Measurements from ENCODE around the gene SRBD1.

The SRBD1 gene

DNA sequence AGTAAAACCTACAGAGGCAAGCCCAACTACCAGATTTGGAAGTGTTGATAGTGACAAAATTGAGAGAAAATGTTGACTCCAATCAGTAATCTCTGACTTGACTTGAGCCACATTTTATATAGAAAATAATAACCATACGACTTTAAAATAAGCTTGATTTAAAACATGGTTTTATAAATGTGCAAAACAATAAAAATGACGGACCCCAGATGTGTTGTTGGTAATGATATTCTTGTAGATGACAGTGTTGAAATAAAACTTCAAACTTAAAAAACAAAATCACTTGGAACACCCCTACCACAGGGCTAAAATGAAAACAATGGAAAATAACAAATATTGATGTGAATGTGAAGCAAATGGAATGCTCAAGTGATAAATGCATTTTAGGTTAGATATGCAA lies 188.1 kb downstream of the SRBD1 start:
- H2BK120ac ChIP-seq (ENCODE audit: low read depth, low read length), result no peak overlapping the region
- WGBS, result no CpG with 5 or more reads among the region's 2 CpGs

DNA sequence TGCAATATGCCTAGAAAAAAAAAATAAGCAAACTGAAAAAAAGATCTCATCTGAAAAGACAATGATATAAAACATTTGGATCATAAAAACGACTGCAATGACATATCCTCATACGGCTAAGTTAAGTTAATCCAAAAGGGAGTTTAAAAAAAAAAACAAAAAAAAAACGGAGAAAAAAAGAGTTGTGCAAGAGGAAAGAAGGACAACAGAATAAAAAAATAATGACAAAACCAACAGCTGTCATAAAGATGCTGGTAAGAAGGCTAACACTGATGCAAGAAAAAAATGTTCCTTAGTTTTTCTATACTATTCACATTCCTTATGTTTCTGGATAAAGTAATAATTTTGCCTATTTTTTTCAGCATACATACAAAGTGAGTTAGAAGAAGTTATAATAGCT lies 192.5 kb downstream of the SRBD1 start:
- Histone ChIP-seq H3K27ac (ENCODE audit: low read length, poor library complexity, severe bottlenecking) (no peak overlapping the region), H3K36me3 (ENCODE audit: control insufficient read depth in 1 of 2, insufficient read depth in 2 of 2, low read depth in 1 of 2, low read length in 2 of 2) (peaks cover 0 to 19% of the 10 kb centered on the region in 2 experiments), H3K79me1 (replicated peaks; ENCODE audit: low read length, poor library complexity, severe bottlenecking) (peaks cover 1% of the 10 kb centered on the region), H2AK5ac (ENCODE audit: low read length, severe bottlenecking) (no peak overlapping the region), H3K4me2 (ENCODE audit: low read length, poor library complexity, severe bottlenecking) (no peak overlapping the region), H2BK15ac (ENCODE audit: low read depth, poor library complexity, severe bottlenecking) (no peak overlapping the region), H4K8ac (ENCODE audit: low read length) (no peak overlapping the region), H2BK12ac (ENCODE audit: low read length in 2 of 2) (no peak overlapping the region), H3K9me3 (ENCODE audit: control insufficient read depth, low read length) (no peaks in the 10 kb centered on the region), H3K27me3 (ENCODE audit: control insufficient read depth in 1 of 2, insufficient read depth in 1 of 2, low read length in 2 of 2) (no peaks in the 10 kb centered on the region), H2BK120ac (ENCODE audit: low read depth, low read length) (no peak overlapping the region), H2BK5ac (ENCODE audit: low read depth, low read length, poor library complexity, severe bottlenecking) (no peak overlapping the region), H3K4me1 (ENCODE audit: control insufficient read depth, insufficient read depth, low read depth, low read length) (peaks cover 1% of the 10 kb centered on the region), H3K23ac (ENCODE audit: low read length in 2 of 2) (no peak overlapping the region), H3K14ac (ENCODE audit: low read length in 2 of 2) (no peak overlapping the region), H3K4me3 (ENCODE audit: insufficient read depth in 1 of 2, low read depth in 1 of 2, low read length in 2 of 2) (no peak overlapping the region), H3K4ac (ENCODE audit: low read depth in 1 of 2, low read length in 2 of 2) (no peak overlapping the region), H3K18ac (ENCODE audit: low read depth in 1 of 2, low read length in 2 of 2) (no peak overlapping the region), H3K9ac (ENCODE audit: low read length) (no peak overlapping the region), H4K91ac (ENCODE audit: low read length) (no peak overlapping the region), H2AFZ (ENCODE audit: low read depth, low read length) (no peak overlapping the region)
- 100% methylated on average over 3 of the region's 3 CpGs for WGBS
- no peak for DNase-seq

More for the DNA sequence above, 188.1 kb downstream of the SRBD1 start:
- no peak overlapping the region for H2AK5ac ChIP-seq (ENCODE audit: low read length, severe bottlenecking)
- DNase-seq, result no peak
- H2AFZ ChIP-seq (ENCODE audit: low read depth, low read length), result no peak overlapping the region
- no peak overlapping the region for H4K8ac ChIP-seq (ENCODE audit: low read length)
- no peak overlapping the region for H3K4me3 ChIP-seq (ENCODE audit: insufficient read depth in 1 of 2, low read depth in 1 of 2, low read length in 2 of 2)
- no peak overlapping the region for H2BK12ac ChIP-seq (ENCODE audit: low read length in 2 of 2)
- H3K36me3 ChIP-seq (ENCODE audit: control insufficient read depth in 1 of 2, insufficient read depth in 2 of 2, low read depth in 1 of 2, low read length in 2 of 2), result peaks cover 0 to 11% of the 10 kb centered on the region in 2 experiments
- no peaks in the 10 kb centered on the region for H3K27me3 ChIP-seq (ENCODE audit: control insufficient read depth in 1 of 2, insufficient read depth in 1 of 2, low read length in 2 of 2)
- H3K9me3 ChIP-seq (ENCODE audit: control insufficient read depth, low read length), result no peaks in the 10 kb centered on the region
- no peak overlapping the region for H3K23ac ChIP-seq (ENCODE audit: low read length in 2 of 2)
- no peak overlapping the region for H3K4me2 ChIP-seq (ENCODE audit: low read length, poor library complexity, severe bottlenecking)
- H3K27ac ChIP-seq (ENCODE audit: low read length, poor library complexity, severe bottlenecking), result no peak overlapping the region
- no peak overlapping the region for H3K9ac ChIP-seq (ENCODE audit: low read length)
- H3K14ac ChIP-seq (ENCODE audit: low read length in 2 of 2), result no peak overlapping the region
- H3K4ac ChIP-seq (ENCODE audit: low read depth in 1 of 2, low read length in 2 of 2), result no peak overlapping the region
- H2BK5ac ChIP-seq (ENCODE audit: low read depth, low read length, poor library complexity, severe bottlenecking), result no peak overlapping the region
- no peak overlapping the region for H2BK15ac ChIP-seq (ENCODE audit: low read depth, poor library complexity, severe bottlenecking)
- H3K4me1 ChIP-seq (ENCODE audit: control insufficient read depth, insufficient read depth, low read depth, low read length), result peaks cover 1% of the 10 kb centered on the region
- no peak overlapping the region for H3K18ac ChIP-seq (ENCODE audit: low read depth in 1 of 2, low read length in 2 of 2)
- H4K91ac ChIP-seq (ENCODE audit: low read length), result no peak overlapping the region
- H3K79me1 ChIP-seq (replicated peaks; ENCODE audit: low read length, poor library complexity, severe bottlenecking), result peaks cover 6% of the 10 kb centered on the region

DNA sequence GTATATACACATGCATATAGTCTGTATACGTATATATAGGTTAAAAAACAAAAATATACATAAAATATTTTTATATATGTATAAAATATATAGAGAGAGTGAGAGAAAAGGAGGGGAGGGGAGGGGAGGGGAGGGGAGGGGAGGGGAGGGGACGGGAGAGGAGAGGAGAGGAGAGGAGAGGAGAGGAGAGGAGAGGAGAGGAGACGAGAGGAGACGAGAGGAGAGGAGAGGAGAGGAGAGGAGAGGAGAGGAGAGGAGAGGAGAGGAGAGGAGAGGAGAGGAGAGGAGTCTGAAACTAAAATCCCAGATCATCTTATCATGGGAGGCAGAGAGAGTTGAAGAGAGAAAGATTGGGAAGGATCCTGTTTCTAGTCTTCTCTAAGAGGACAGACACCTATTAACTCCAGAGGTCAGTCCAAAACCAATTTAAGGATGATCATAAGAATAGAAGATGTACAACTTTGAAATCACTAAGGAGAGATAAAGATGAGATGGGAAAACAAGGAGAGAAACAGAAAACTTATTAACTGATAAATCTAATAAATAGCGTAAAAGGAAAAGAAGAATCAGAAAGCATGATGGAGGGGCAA lies 195.4 kb downstream of the SRBD1 start:
- Histone ChIP-seq H3K4me2 (ENCODE audit: low read length, poor library complexity, severe bottlenecking) (no peak overlapping the region), H4K91ac (ENCODE audit: low read length) (no peak overlapping the region), H3K79me1 (replicated peaks; ENCODE audit: low read length, poor library complexity, severe bottlenecking) (no peaks in the 10 kb centered on the region)

DNA sequence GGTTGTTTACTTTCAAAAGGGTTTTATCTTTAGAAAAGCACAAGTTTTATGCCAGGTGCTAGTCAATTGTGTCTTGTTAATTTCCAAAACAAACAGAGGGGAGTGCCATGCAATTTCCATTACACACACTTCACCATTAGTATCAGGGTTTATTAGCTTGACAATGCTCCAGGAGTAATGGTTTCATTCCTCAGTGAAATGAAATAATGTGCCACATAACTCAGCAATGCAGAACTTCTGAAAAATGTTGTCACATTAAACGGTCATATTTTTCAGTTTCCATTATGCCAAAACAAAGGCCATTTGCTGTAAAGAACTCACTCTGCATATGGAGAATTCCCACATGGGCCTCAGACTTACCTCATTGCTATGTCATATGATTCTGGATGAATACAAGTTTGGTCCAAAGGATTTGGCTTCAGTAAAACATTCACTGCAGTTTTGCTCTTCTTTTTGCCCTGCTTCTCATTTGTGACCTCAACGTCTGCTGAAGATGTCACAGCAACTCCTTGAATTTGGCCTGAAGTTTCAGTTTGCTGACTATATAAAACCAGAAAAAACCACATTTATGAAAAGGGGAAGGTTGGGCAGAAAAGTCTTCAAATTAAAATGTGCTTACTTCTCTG lies 198.2 kb downstream of the SRBD1 start:
- Histone ChIP-seq H3K79me1 (replicated peaks; ENCODE audit: low read length, poor library complexity, severe bottlenecking) (no peaks in the 10 kb centered on the region), H2BK15ac (ENCODE audit: low read depth, poor library complexity, severe bottlenecking) (no peak overlapping the region), H3K23ac (ENCODE audit: low read length in 2 of 2) (no peak overlapping the region), H3K4ac (ENCODE audit: low read depth in 1 of 2, low read length in 2 of 2) (no peak overlapping the region), H3K9ac (ENCODE audit: low read length) (peak overlapping the region; percentile 75), H4K91ac (ENCODE audit: low read length) (no peak overlapping the region), H3K9me3 (ENCODE audit: control insufficient read depth, low read length) (no peaks in the 10 kb centered on the region), H2BK5ac (ENCODE audit: low read depth, low read length, poor library complexity, severe bottlenecking) (no peak overlapping the region), H4K8ac (ENCODE audit: low read length) (no peak overlapping the region), H3K4me2 (ENCODE audit: low read length, poor library complexity, severe bottlenecking) (no peak overlapping the region), H2BK120ac (ENCODE audit: low read depth, low read length) (no peak overlapping the region), H3K4me3 (ENCODE audit: insufficient read depth in 1 of 2, low read depth in 1 of 2, low read length in 2 of 2) (no peak overlapping the region), H2BK12ac (ENCODE audit: low read length in 2 of 2) (no peak overlapping the region), H3K36me3 (ENCODE audit: control insufficient read depth in 1 of 2, insufficient read depth in 2 of 2, low read depth in 1 of 2, low read length in 2 of 2) (peaks cover 3 to 17% of the 10 kb centered on the region in 2 experiments), H3K18ac (ENCODE audit: low read depth in 1 of 2, low read length in 2 of 2) (no peak overlapping the region), H2AK5ac (ENCODE audit: low read length, severe bottlenecking) (no peak overlapping the region), H3K14ac (ENCODE audit: low read length in 2 of 2) (no peak overlapping the region), H3K27ac (ENCODE audit: low read length, poor library complexity, severe bottlenecking) (no peak overlapping the region), H3K27me3 (ENCODE audit: control insufficient read depth in 1 of 2, insufficient read depth in 1 of 2, low read length in 2 of 2) (no peaks in the 10 kb centered on the region), H2AFZ (ENCODE audit: low read depth, low read length) (no peak overlapping the region), H3K4me1 (ENCODE audit: control insufficient read depth, insufficient read depth, low read depth, low read length) (no peaks in the 10 kb centered on the region)
- 43% methylated on average over 1 of the region's 2 CpGs for WGBS
- DNase-seq, result peak; percentile 10

More for the DNA sequence above, 195.4 kb downstream of the SRBD1 start:
- no peak overlapping the region for H2BK12ac ChIP-seq (ENCODE audit: low read length in 2 of 2)
- H3K9ac ChIP-seq (ENCODE audit: low read length), result no peak overlapping the region
- H2BK15ac ChIP-seq (ENCODE audit: low read depth, poor library complexity, severe bottlenecking), result no peak overlapping the region
- H3K27me3 ChIP-seq (ENCODE audit: control insufficient read depth in 1 of 2, insufficient read depth in 1 of 2, low read length in 2 of 2), result no peaks in the 10 kb centered on the region
- DNase-seq, result no peak
- H3K23ac ChIP-seq (ENCODE audit: low read length in 2 of 2), result no peak overlapping the region
- no CpG with 5 or more reads among the region's 5 CpGs for WGBS
- H2BK120ac ChIP-seq (ENCODE audit: low read depth, low read length), result no peak overlapping the region
- no peak overlapping the region for H3K4ac ChIP-seq (ENCODE audit: low read depth in 1 of 2, low read length in 2 of 2)
- H2BK5ac ChIP-seq (ENCODE audit: low read depth, low read length, poor library complexity, severe bottlenecking), result no peak overlapping the region
- no peak overlapping the region for H3K27ac ChIP-seq (ENCODE audit: low read length, poor library complexity, severe bottlenecking)
- H2AK5ac ChIP-seq (ENCODE audit: low read length, severe bottlenecking), result no peak overlapping the region
- no peaks in the 10 kb centered on the region for H3K4me1 ChIP-seq (ENCODE audit: control insufficient read depth, insufficient read depth, low read depth, low read length)
- H3K14ac ChIP-seq (ENCODE audit: low read length in 2 of 2), result no peak overlapping the region
- H4K8ac ChIP-seq (ENCODE audit: low read length), result no peak overlapping the region
- H2AFZ ChIP-seq (ENCODE audit: low read depth, low read length), result no peak overlapping the region
- peaks cover 3 to 27% of the 10 kb centered on the region in 2 experiments for H3K36me3 ChIP-seq (ENCODE audit: control insufficient read depth in 1 of 2, insufficient read depth in 2 of 2, low read depth in 1 of 2, low read length in 2 of 2)
- no peaks in the 10 kb centered on the region for H3K9me3 ChIP-seq (ENCODE audit: control insufficient read depth, low read length)
- no peak overlapping the region for H3K4me3 ChIP-seq (ENCODE audit: insufficient read depth in 1 of 2, low read depth in 1 of 2, low read length in 2 of 2)
- no peak overlapping the region for H3K18ac ChIP-seq (ENCODE audit: low read depth in 1 of 2, low read length in 2 of 2)
